Endothelial cell of umbilical vein (primary cell): ENCODE results near the gene PAPPA. TPM values are rescaled to one million over a fixed set of nuclear protein-coding genes. Genes with fewer than 3 reads are reported as not detected.

Experiments used
- BruUV-seq: library from RNA; stranded (reverse); fragments of 400-500 nt; replicated peaks from 2 replicates; lab custom pipeline; 2021; lab: Mats Ljungman, UMichigan
- CTCF ChIA-PET: fragments of 300-600, 350-600 bp; sonication (Branson Sonifier 250); formaldehyde crosslinking; loops from one replicate; lab custom pipeline; 2021; ENCODE audit warnings: antibody characterized with exemption, inconsistent platforms; lab: Charles Lee
- POLR2A ChIA-PET: fragments of 300-600, 350-600 bp; sonication (Branson Sonifier 250); formaldehyde crosslinking; loops from one replicate; lab custom pipeline; 2021; ENCODE audit warnings: antibody characterized with exemption, inconsistent platforms; lab: Charles Lee
- DNase-seq: peaks from one replicate; pipeline ENCODE4 v3.0.0-alpha.2; 2011; ENCODE audit warnings: low read depth, low spot score
- FAIRE-seq: peaks from 2 replicates; lab custom pipeline; 2011; peaks lifted over from hg19 to GRCh38; lab: Jason Lieb, UNC
- H2AFZ ChIP-seq: 2 replicates; pipeline ENCODE4 v1.6.0; 2012; ENCODE audit warnings: low read depth, low read length, control low read depth, inconsistent platforms
- H3K27ac ChIP-seq: 2 replicates; pipeline ENCODE4 v1.5.1; 2011; ENCODE audit warnings: low read depth, mild to moderate bottlenecking, control low read depth, low read length, moderate library complexity; ENCODE audit not compliant: insufficient read depth
- H3K27me3 ChIP-seq, 2 experiments: 2 replicates each; pipeline versions ENCODE4 v1.6.0 to v1.6.1; 2011; ENCODE audit warnings: low read length in 2 of 2, mixed read lengths in 1 of 2; ENCODE audit not compliant: control insufficient read depth in 2 of 2, insufficient read depth in 2 of 2
- H3K36me3 ChIP-seq, 2 experiments: 2 replicates in 1 of 2; 3 replicates in 1 of 2; pipeline ENCODE4 v1.5.1; 2011; ENCODE audit warnings: low read length in 2 of 2, mild to moderate bottlenecking in 1 of 2, moderate library complexity in 1 of 2; ENCODE audit not compliant: control insufficient read depth in 2 of 2, insufficient read depth in 2 of 2; ENCODE audit errors: extremely low read depth in 1 of 2
- H3K4me1 ChIP-seq: 3 replicates; pipeline ENCODE4 v1.5.1; 2011; ENCODE audit warnings: mild to moderate bottlenecking, low read length; ENCODE audit not compliant: control insufficient read depth, insufficient read depth; ENCODE audit errors: extremely low read depth
- H3K4me2 ChIP-seq: 2 replicates; pipeline ENCODE4 v1.6.1; 2011; ENCODE audit warnings: low read length, control low read depth, mixed read lengths; ENCODE audit not compliant: insufficient read depth
- H3K4me3 ChIP-seq, 3 experiments: fragments of 200-600 bp in 1 of 3; sonication (generic), shearing (Covaris generic) in 1 of 3; replicated peaks in 1 of 3; 2 replicates each; pipeline ENCODE4 v1.5.1; 2011 to 2016; ENCODE audit warnings: control low read depth in 3 of 3, low read length in 3 of 3, mild to moderate bottlenecking in 2 of 3, inconsistent platforms in 1 of 3, low read depth in 1 of 3, moderate library complexity in 1 of 3; ENCODE audit not compliant: insufficient read depth in 1 of 3
- H3K79me2 ChIP-seq: 2 replicates; pipeline ENCODE4 v1.6.0; 2012; ENCODE audit warnings: low read length, inconsistent platforms; ENCODE audit not compliant: control insufficient read depth, insufficient read depth
- H3K9ac ChIP-seq: replicated peaks from 2 replicates; pipeline ENCODE3; 2011; ENCODE audit warnings: low read length, control low read depth; ENCODE audit not compliant: insufficient read depth; ENCODE audit errors: extremely low read depth
- H3K9me1 ChIP-seq: replicated peaks from 3 replicates; pipeline ENCODE4 v1.6.0; 2011; ENCODE audit warnings: mild to moderate bottlenecking, low read length; ENCODE audit not compliant: control insufficient read depth, insufficient read depth; ENCODE audit errors: extremely low read depth
- H3K9me3 ChIP-seq: replicated peaks from 2 replicates; pipeline ENCODE4 v1.5.1; 2012; ENCODE audit warnings: low read length, inconsistent platforms; ENCODE audit not compliant: control insufficient read depth, insufficient read depth
- H4K20me1 ChIP-seq: replicated peaks from 2 replicates; pipeline ENCODE3; 2011; ENCODE audit warnings: mild to moderate bottlenecking, low read length; ENCODE audit not compliant: control insufficient read depth, insufficient read depth; ENCODE audit errors: extremely low read depth
- EZH2 ChIP-seq: IDR thresholded peaks from 2 replicates; pipeline ENCODE4 v1.6.1; 2012; ENCODE audit warnings: borderline replicate concordance, low read depth, mild to moderate bottlenecking, moderate library complexity, low read length, inconsistent platforms; ENCODE audit not compliant: severe bottlenecking
- FOS ChIP-seq: IDR thresholded peaks from 2 replicates; pipeline ENCODE4 v1.6.1; 2011; ENCODE audit warnings: mild to moderate bottlenecking, low read length, moderate library complexity, borderline replicate concordance; ENCODE audit not compliant: insufficient read depth
- GATA2 ChIP-seq: IDR thresholded peaks from 2 replicates; pipeline ENCODE4 v1.7.0; 2011; ENCODE audit warnings: low read depth, mild to moderate bottlenecking, moderate library complexity, mixed read lengths, low read length; ENCODE audit not compliant: insufficient read length, insufficient read depth
- JUN ChIP-seq: IDR thresholded peaks from 2 replicates; pipeline ENCODE4 v1.6.1; 2011; ENCODE audit warnings: borderline replicate concordance, low read depth; ENCODE audit not compliant: insufficient read length, insufficient read depth
- MAX ChIP-seq: IDR thresholded peaks from 2 replicates; pipeline ENCODE4 v1.6.1; 2011; ENCODE audit not compliant: insufficient read depth, insufficient read length
- MYC ChIP-seq: IDR thresholded peaks from one replicate; pipeline ENCODE4 v1.6.1; 2011; ENCODE audit warnings: mild to moderate bottlenecking, low read depth, low read length
- POLR2A ChIP-seq: IDR thresholded peaks from 2 replicates; pipeline ENCODE4 v1.6.1; 2012; ENCODE audit warnings: low read depth, mild to moderate bottlenecking, control low read depth, low read length
- POLR2AphosphoS5 ChIP-seq: IDR thresholded peaks from 2 replicates; pipeline ENCODE4 v1.6.1; 2012; ENCODE audit warnings: low read depth, mild to moderate bottlenecking, control low read depth, low read length, moderate library complexity; ENCODE audit not compliant: insufficient read depth
- dilution Hi-C: fragments of 300-500 bp; cut with MboI; formaldehyde crosslinking; loops from one replicate; pipeline ENCODE4 v1.15.0; 2019; ENCODE audit warnings: low sequenced_read_pairs; ENCODE audit not compliant: extremely low pct_ligation_motif_present
- intact Hi-C: fragments of 100-400 bp; cut with micrococcal nuclease; formaldehyde crosslinking; loops from one replicate; pipeline ENCODE4 v1.10.0; 2022
- polyA plus RNA-seq, 4 experiments: library from polyadenylated mRNA; depleted of rRNA in 3 of 4; stranded (reverse) in 3 of 4; unstranded in 1 of 4; fragments of >200 nt; gene quantifications; 2 replicates each; pipeline versions ENCODE4 v1.2.1 to v1.2.3, GENCODE V29; 2011 to 2012; ENCODE audit warnings: missing spikeins in 1 of 4
- total RNA-seq: library from RNA; stranded (reverse); gene quantifications from 2 replicates; pipeline ENCODE4 v1.2.3, GENCODE V29; 2021
- TF ChIP-seq, protein P1 (sequence below), 2 donors: IDR thresholded peaks; 1 replicate in 1 of 2; 2 replicates in 1 of 2; pipeline ENCODE4 v1.5.1; 2011; ENCODE audit warnings: low read length in 2 of 2, mild to moderate bottlenecking in 2 of 2, moderate library complexity in 2 of 2, control low read depth in 1 of 2, inconsistent platforms in 1 of 2, low read depth in 1 of 2; ENCODE audit not compliant: insufficient read depth in 1 of 2; ENCODE audit errors: extremely low read depth in 1 of 2

PAPPA gene
- total and polyA plus RNA-seq, 2 donors (not counting 3 experiments of a cell fraction or from before 2014, with no cell fraction given) = 0.13 to 0.41 TPM

- Histone ChIP-seq H3K9me3 (no peaks in the 10 kb centered on the region), H3K79me2 (no peaks in the 10 kb centered on the region), H3K36me3 (no peaks in the 10 kb centered on the region), H3K4me1 (no peaks in the 10 kb centered on the region), H3K9ac (no peak overlapping the region), H2AFZ (no peak overlapping the region), H3K4me3 (no peak overlapping the region), H3K9me1 (no peaks in the 10 kb centered on the region), H3K27ac (no peak overlapping the region), H3K27me3 (no peaks in the 10 kb centered on the region), H3K4me2 (no peak overlapping the region), H4K20me1 (no peaks in the 10 kb centered on the region)
- no TSS peak for BruUV-seq
- dilution Hi-C loops (no loop called here), intact Hi-C loops (no loop called here)
- FAIRE-seq (no peak), DNase-seq (no peak)
- ChIA-PET POLR2A (no interaction called here), CTCF (no interaction called here)
- TF ChIP-seq JUN = no peak
- TF ChIP-seq, protein P1, sequence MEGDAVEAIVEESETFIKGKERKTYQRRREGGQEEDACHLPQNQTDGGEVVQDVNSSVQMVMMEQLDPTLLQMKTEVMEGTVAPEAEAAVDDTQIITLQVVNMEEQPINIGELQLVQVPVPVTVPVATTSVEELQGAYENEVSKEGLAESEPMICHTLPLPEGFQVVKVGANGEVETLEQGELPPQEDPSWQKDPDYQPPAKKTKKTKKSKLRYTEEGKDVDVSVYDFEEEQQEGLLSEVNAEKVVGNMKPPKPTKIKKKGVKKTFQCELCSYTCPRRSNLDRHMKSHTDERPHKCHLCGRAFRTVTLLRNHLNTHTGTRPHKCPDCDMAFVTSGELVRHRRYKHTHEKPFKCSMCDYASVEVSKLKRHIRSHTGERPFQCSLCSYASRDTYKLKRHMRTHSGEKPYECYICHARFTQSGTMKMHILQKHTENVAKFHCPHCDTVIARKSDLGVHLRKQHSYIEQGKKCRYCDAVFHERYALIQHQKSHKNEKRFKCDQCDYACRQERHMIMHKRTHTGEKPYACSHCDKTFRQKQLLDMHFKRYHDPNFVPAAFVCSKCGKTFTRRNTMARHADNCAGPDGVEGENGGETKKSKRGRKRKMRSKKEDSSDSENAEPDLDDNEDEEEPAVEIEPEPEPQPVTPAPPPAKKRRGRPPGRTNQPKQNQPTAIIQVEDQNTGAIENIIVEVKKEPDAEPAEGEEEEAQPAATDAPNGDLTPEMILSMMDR (IDR thresholded peaks at IDR 0.05; ENCODE audit: extremely low read depth in 1 of 2, insufficient read depth in 1 of 2, low read depth in 1 of 2, low read length in 2 of 2) = no peak
- TF ChIP-seq GATA2 = no peak
- TF ChIP-seq FOS = no peak
- TF ChIP-seq POLR2A = no peak
- no peak for TF ChIP-seq POLR2AphosphoS5
- no peak for TF ChIP-seq EZH2
- no peak for TF ChIP-seq MAX
- TF ChIP-seq MYC = no peak
Measured at GRCh38 chr9:116284518-116284917, 130.9 kb downstream of the PAPPA start.
